Measurements from ENCODE around the gene PDP2. TPM values are rescaled to one million over a fixed set of nuclear protein-coding genes. Genes with fewer than 3 reads are reported as not detected.

PDP2 gene
- polyA plus RNA-seq, 1 donor from 2014 or later: 4.2 TPM

- H3K9ac ChIP-seq (ENCODE audit: low read length): no peak overlapping the region
- no peaks in the 10 kb centered on the region for H3K36me3 ChIP-seq (ENCODE audit: insufficient read depth, low read length)
- H2AFZ ChIP-seq (ENCODE audit: low read depth, low read length): no peak overlapping the region
- H4K20me1 ChIP-seq (ENCODE audit: insufficient read depth): no peaks in the 10 kb centered on the region
- H3K9me3 ChIP-seq (ENCODE audit: low read length): no peaks in the 10 kb centered on the region
- no peaks in the 10 kb centered on the region for H3K79me2 ChIP-seq (replicated peaks; ENCODE audit: insufficient read depth, low read length)
- H3K4me3 ChIP-seq (ENCODE audit: low read length): no peak overlapping the region
- H3K9me2 ChIP-seq (ENCODE audit: insufficient read depth, low read length): no peaks in the 10 kb centered on the region
- TF ChIP-seq SMC3 (conservative IDR thresholded peaks at IDR 0.05; ENCODE audit: poor library complexity) (no peak), RAD21 (conservative IDR thresholded peaks at IDR 0.05) (no peak), MXI1 (conservative IDR thresholded peaks at IDR 0.05; ENCODE audit: poor library complexity, severe bottlenecking) (no peak), POLR2AphosphoS5 (IDR thresholded peaks at IDR 0.05) (no peak), EZH2 (IDR thresholded peaks at IDR 0.05; ENCODE audit: borderline replicate concordance, insufficient read depth, low read length, poor library complexity, severe bottlenecking) (no peak), EP300 (conservative IDR thresholded peaks at IDR 0.05; ENCODE audit: poor library complexity, severe bottlenecking) (no peak), CTCF (IDR thresholded peaks at IDR 0.05; ENCODE audit: poor library complexity, severe bottlenecking) (no peak), REST (IDR thresholded peaks at IDR 0.05; ENCODE audit: borderline replicate concordance) (no peak), TAF1 (IDR thresholded peaks at IDR 0.05; ENCODE audit: low read depth) (no peak)
- no peaks in the 10 kb centered on the region for H3F3A ChIP-seq (ENCODE audit: insufficient read depth, low read length, poor library complexity, severe bottlenecking)
- H3K27me3 ChIP-seq (ENCODE audit: insufficient read depth, low read depth, low read length): peaks cover 33% of the 10 kb centered on the region
- no peak overlapping the region for H3K4me2 ChIP-seq (ENCODE audit: low read length)
- H3K27ac ChIP-seq (ENCODE audit: low read length): no peak overlapping the region
Measured at GRCh38 chr16:66927918-66928649, 47.8 kb downstream of the PDP2 start.

- H3K9me2 ChIP-seq (ENCODE audit: insufficient read depth, low read length): no peaks in the 10 kb centered on the region
- H3K4me2 ChIP-seq (ENCODE audit: low read length): no peak overlapping the region
- H3K79me2 ChIP-seq (replicated peaks; ENCODE audit: insufficient read depth, low read length): peaks cover 6% of the 10 kb centered on the region
- no peak overlapping the region for H3K27ac ChIP-seq (ENCODE audit: low read length)
- no peak for TF ChIP-seq EZH2 (IDR thresholded peaks at IDR 0.05; ENCODE audit: borderline replicate concordance, insufficient read depth, low read length, poor library complexity, severe bottlenecking)
- TF ChIP-seq CTCF (IDR thresholded peaks at IDR 0.05; ENCODE audit: poor library complexity, severe bottlenecking): no peak
- TF ChIP-seq POLR2AphosphoS5 (IDR thresholded peaks at IDR 0.05): no peak
- TF ChIP-seq TAF1 (IDR thresholded peaks at IDR 0.05; ENCODE audit: low read depth): no peak
- no peak for TF ChIP-seq SMC3 (conservative IDR thresholded peaks at IDR 0.05; ENCODE audit: poor library complexity)
- TF ChIP-seq MXI1 (conservative IDR thresholded peaks at IDR 0.05; ENCODE audit: poor library complexity, severe bottlenecking): no peak
- TF ChIP-seq RAD21 (conservative IDR thresholded peaks at IDR 0.05): no peak
- TF ChIP-seq EP300 (conservative IDR thresholded peaks at IDR 0.05; ENCODE audit: poor library complexity, severe bottlenecking): no peak
- TF ChIP-seq REST (IDR thresholded peaks at IDR 0.05; ENCODE audit: borderline replicate concordance): no peak
- no peak overlapping the region for H3K4me3 ChIP-seq (ENCODE audit: low read length)
- H3K36me3 ChIP-seq (ENCODE audit: insufficient read depth, low read length): no peaks in the 10 kb centered on the region
- no peak overlapping the region for H2AFZ ChIP-seq (ENCODE audit: low read depth, low read length)
- H3K9me3 ChIP-seq (ENCODE audit: low read length): no peaks in the 10 kb centered on the region
- no peaks in the 10 kb centered on the region for H4K20me1 ChIP-seq (ENCODE audit: insufficient read depth)
- H3F3A ChIP-seq (ENCODE audit: insufficient read depth, low read length, poor library complexity, severe bottlenecking): no peaks in the 10 kb centered on the region
- H3K9ac ChIP-seq (ENCODE audit: low read length): no peak overlapping the region
- H3K27me3 ChIP-seq (ENCODE audit: insufficient read depth, low read depth, low read length): peaks cover 25% of the 10 kb centered on the region
Measured at GRCh38 chr16:66928702-66929388, 48.5 kb downstream of the PDP2 start.
